GM12878 (cell line): ENCODE measurements around the gene CHID1. TPM values are rescaled to one million over a fixed set of nuclear protein-coding genes. Genes with fewer than 3 reads are reported as not detected.

Source experiments
- BACH1 ChIP-seq: fragments of 450-650 bp; IDR thresholded peaks from 2 replicates; pipeline ENCODE4 v1.6.1; 2017; ENCODE audit warnings: mild to moderate bottlenecking, borderline replicate concordance
- BHLHE40 ChIP-seq, 2 experiments: fragments of 450-650 bp in 1 of 2; IDR thresholded peaks; 2 replicates each; pipeline ENCODE4 v1.6.1; 2011 to 2017; ENCODE audit warnings: low read depth in 2 of 2, borderline replicate concordance in 1 of 2, improper control_type of control experiment in 1 of 2, low read length in 1 of 2, mild to moderate bottlenecking in 1 of 2
- CBFB ChIP-seq: IDR thresholded peaks from 2 replicates; pipeline ENCODE4 v1.6.1; 2016; ENCODE audit warnings: antibody characterized with exemption, low read depth
- CHD2 ChIP-seq: IDR thresholded peaks from 2 replicates; pipeline ENCODE4 v1.6.1; 2011; ENCODE audit warnings: low read depth, low read length, improper control_type of control experiment, borderline replicate concordance
- CHD4 ChIP-seq: fragments of 200-600 bp; sonication (generic); IDR thresholded peaks from 2 replicates; pipeline ENCODE4 v1.6.1; 2016; ENCODE audit warnings: mild to moderate bottlenecking
- E2F4 ChIP-seq: IDR thresholded peaks from 2 replicates; pipeline ENCODE4 v1.6.1; 2012; ENCODE audit warnings: low read depth, low read length, improper control_type of control experiment
- GABPA ChIP-seq: IDR thresholded peaks from 2 replicates; pipeline ENCODE4 v1.6.1; 2014; ENCODE audit warnings: antibody characterized with exemption, low read depth, mild to moderate bottlenecking, inconsistent platforms
- GATAD2B ChIP-seq: fragments of 450-650 bp; conservative IDR thresholded peaks from 2 replicates; pipeline ENCODE4 v1.6.1; 2017; ENCODE audit warnings: low read depth, mild to moderate bottlenecking, moderate library complexity
- MLLT1 ChIP-seq: fragments of 450-650 bp; IDR thresholded peaks from 2 replicates; pipeline ENCODE4 v1.6.1; 2016; ENCODE audit warnings: mild to moderate bottlenecking
- NFYB ChIP-seq: IDR thresholded peaks from 2 replicates; pipeline ENCODE4 v1.6.1; 2011; ENCODE audit warnings: low read depth, mild to moderate bottlenecking, low read length, improper control_type of control experiment, moderate library complexity; ENCODE audit not compliant: insufficient read depth
- PBX3 ChIP-seq: IDR thresholded peaks from 2 replicates; pipeline ENCODE4 v1.6.1; 2011; ENCODE audit warnings: mild to moderate bottlenecking, low read depth, low read length, moderate library complexity; ENCODE audit not compliant: insufficient replicate concordance
- PKNOX1 ChIP-seq: fragments of 450-650 bp; IDR thresholded peaks from 2 replicates; pipeline ENCODE4 v1.6.1; 2016; ENCODE audit warnings: mild to moderate bottlenecking
- RCOR1 ChIP-seq: conservative IDR thresholded peaks from 2 replicates; pipeline ENCODE4 v1.6.1; 2012; ENCODE audit warnings: low read depth, low read length, improper control_type of control experiment
- SKIL ChIP-seq: fragments of 450-650 bp; IDR thresholded peaks from 2 replicates; pipeline ENCODE4 v1.6.1; 2017; ENCODE audit warnings: mild to moderate bottlenecking, low read depth, inconsistent platforms; ENCODE audit not compliant: poor library complexity, severe bottlenecking
- SREBF2 ChIP-seq: IDR thresholded peaks from 2 replicates; pipeline ENCODE4 v1.6.1; 2012; ENCODE audit warnings: mild to moderate bottlenecking, low read length
- TCF7 ChIP-seq: IDR thresholded peaks from 2 replicates; pipeline ENCODE4 v1.6.1; 2014; ENCODE audit warnings: antibody characterized with exemption, borderline replicate concordance
- USF1 ChIP-seq: IDR thresholded peaks from 2 replicates; pipeline ENCODE4 v1.6.1; 2011; ENCODE audit warnings: borderline replicate concordance, low read depth, mild to moderate bottlenecking, moderate library complexity, mixed read lengths, low read length; ENCODE audit not compliant: insufficient read depth; ENCODE audit errors: extremely low read length
- YY1 ChIP-seq: IDR thresholded peaks from 2 replicates; pipeline ENCODE4 v1.6.1; 2011; ENCODE audit warnings: low read depth, mild to moderate bottlenecking, low read length
- ZNF217 ChIP-seq: fragments of 450-650 bp; IDR thresholded peaks from 2 replicates; pipeline ENCODE4 v1.6.1; 2017; ENCODE audit warnings: antibody characterized with exemption, mild to moderate bottlenecking
- polyA plus RNA-seq, 11 experiments: library from polyadenylated mRNA; depleted of rRNA in 4 of 11; unstranded in 6 of 11; stranded (reverse) in 5 of 11; fragments of >200 nt; fragmentation: Nextera tagmentation in 4 of 11; fragmentation: Illumina TruSeq in 1 of 11; extraction: Ambion mirVana in 4 of 11; extraction: Trizol in 1 of 11; gene quantifications; 1 replicate in 1 of 11; 2 replicates in 10 of 11; pipeline versions ENCODE4 v1.2.1 to v1.2.3, GENCODE V29; 2011 to 2016; ENCODE audit warnings: inconsistent platforms in 2 of 11, missing spikeins in 2 of 11, low read depth in 1 of 11
- total RNA-seq, 4 experiments: library from RNA; depleted of rRNA in 3 of 4; stranded (reverse); fragments of >200 nt in 3 of 4; fragmentation: Illumina TruSeq in 1 of 4; extraction: Trizol in 1 of 4; gene quantifications; 2 replicates each; pipeline versions ENCODE4 v1.2.1 to v1.2.3, GENCODE V29; 2013 to 2021

CHID1 gene
- total and polyA plus RNA-seq, 10 of the 15 experiments (the other 5 are each of a cell fraction or from before 2014, with no cell fraction given) = 4.8 to 75.2 (median 30.1) TPM

GRCh38 chr11:842370-843002, 68.1 kb downstream of the CHID1 start, which contains the start of the genes POLR2L and TSPAN4 (continued):
- TF ChIP-seq RCOR1 (no peak), USF1 (no peak), ZNF217 (peak; percentile 74; the same call in 1 of the 2 replicates), PBX3 (peak; percentile 96), BACH1 (peak; percentile 88), E2F4 (peak; percentile 36; the same call in 1 of the 2 replicates), MLLT1 (no peak), CBFB (peak; percentile 37; the same call in 1 of the 2 replicates), BHLHE40 (IDR thresholded peaks at IDR 0.05; ENCODE audit: borderline replicate concordance in 1 of 2, low read depth in 2 of 2, low read length in 1 of 2) (peak; percentile 96 to 100), GABPA (no peak), NFYB (no peak), SREBF2 (no peak), TCF7 (no peak), PKNOX1 (peak; percentile 97), CHD4 (no peak), CHD2 (no peak), SKIL (no peak), GATAD2B (peak; percentile 91), YY1 (peak; percentile 94)
